Bronchial epithelial cell (primary cell): Measurements from ENCODE around the gene IL12B. TPM values are rescaled to one million over a fixed set of nuclear protein-coding genes. Genes with fewer than 3 reads are reported as not detected.
"Not testable (repeated sequence)": the region's sequence is repeated elsewhere in the genome, so short reads cannot be mapped to it uniquely, and the experiment has no call there.

Experiments used
- DNase-seq: peaks from one replicate; pipeline ENCODE4 v3.0.0-alpha.2; 2010; ENCODE audit warnings: low read depth
- FAIRE-seq: peaks from 2 replicates; lab custom pipeline; 2011; peaks lifted over from hg19 to GRCh38; lab: Jason Lieb, UNC
- H3K27me3 ChIP-seq: 2 replicates; pipeline ENCODE4 v1.5.1; 2011; ENCODE audit warnings: low read length; ENCODE audit not compliant: control insufficient read depth, insufficient read depth
- H3K36me3 ChIP-seq: 2 replicates; pipeline ENCODE4 v1.5.1; 2011; ENCODE audit warnings: low read length; ENCODE audit not compliant: control insufficient read depth, insufficient read depth
- H3K4me3 ChIP-seq: 2 replicates; pipeline ENCODE4 v1.5.1; 2011; ENCODE audit warnings: mild to moderate bottlenecking, low read depth, low read length, control low read depth
- CTCF ChIP-seq: IDR thresholded peaks from 2 replicates; pipeline ENCODE4 v1.5.1; 2011; ENCODE audit warnings: mild to moderate bottlenecking, moderate library complexity, low read length, control low read depth, inconsistent platforms; ENCODE audit not compliant: insufficient read depth, severe bottlenecking
- total RNA-seq: library from RNA; depleted of rRNA; stranded (reverse); fragments of >200 nt; gene quantifications from 2 replicates; pipeline ENCODE4 v1.2.1, GENCODE V29; 2014

The IL12B gene
- under 0.01 TPM in 1 of 2 replicates, not detected in the other for total RNA-seq

DNA sequence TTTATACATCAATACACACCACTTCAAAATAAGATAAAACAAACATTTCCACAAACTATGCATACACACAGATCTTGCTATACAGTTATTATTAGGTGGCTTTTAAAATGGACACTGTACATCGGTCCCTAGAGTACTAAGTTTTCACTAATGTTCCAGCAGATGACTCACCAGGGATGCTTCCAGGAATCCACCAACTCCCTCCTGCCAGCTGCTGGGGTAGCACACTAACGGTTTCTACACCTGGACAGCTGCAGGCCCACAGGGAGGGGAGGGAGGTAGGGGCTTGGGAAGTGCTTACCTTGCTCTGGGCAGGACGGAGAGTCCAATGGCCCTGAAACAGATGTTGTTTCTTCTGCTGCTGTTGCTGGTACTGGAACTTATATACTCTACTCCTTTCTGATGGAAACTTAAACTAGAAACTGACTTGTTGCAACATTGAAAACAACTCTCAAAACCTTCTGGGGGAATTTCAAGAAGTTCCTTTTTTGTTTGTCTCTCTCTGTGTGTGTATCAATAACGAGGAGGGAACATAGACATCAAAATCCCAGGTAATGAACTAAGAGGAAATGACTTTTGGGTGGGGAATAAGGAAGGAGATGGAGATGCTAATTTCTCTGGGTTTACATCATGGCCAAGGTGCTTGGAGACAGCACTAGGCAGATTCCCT, at the start of gene IL12B:
Gene IL12B, minus strand, starts transcription at position 357 of the 670 bp plus-strand sequence. CDS start 3,705 bp downstream, outside the sequence.
- Histone ChIP-seq H3K27me3 (no peaks in the 10 kb centered on the region), H3K4me3 (peak within 1 kb of the TSS; percentile 48), H3K36me3 (no peaks in the 10 kb centered on the region)
- TF ChIP-seq CTCF: no peak
- FAIRE-seq (no peak), DNase-seq (peak; percentile 29)

- FAIRE-seq (peak; percentile 23), DNase-seq (no peak)
- H3K27me3 ChIP-seq: no peaks in the 10 kb centered on the region
- H3K4me3 ChIP-seq: no peak overlapping the region
- no peaks in the 10 kb centered on the region for H3K36me3 ChIP-seq
- no peak for TF ChIP-seq CTCF
Observed at GRCh38 chr5:159377653-159378052, 47.4 kb upstream of the IL12B start.

DNA sequence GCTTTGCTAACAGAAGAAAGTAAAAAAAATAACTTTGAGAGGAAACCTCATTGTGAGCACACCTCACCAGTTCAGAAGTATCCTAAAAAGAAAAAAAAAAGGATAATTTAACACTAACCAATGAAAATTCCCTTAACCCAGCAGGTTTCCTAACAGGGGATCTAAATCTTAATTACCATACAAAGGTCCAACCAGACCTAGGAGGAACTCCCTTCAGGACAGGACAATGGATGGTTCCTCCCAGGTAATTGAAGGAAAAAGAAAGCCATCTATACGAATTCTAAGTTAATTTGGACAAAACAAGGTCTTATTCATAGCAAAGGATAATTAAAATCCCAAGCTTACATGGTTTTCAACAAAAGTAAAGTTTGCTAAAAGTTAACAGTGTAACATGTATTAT, 37.6 kb upstream of the IL12B start:
- FAIRE-seq, H3K36me3 ChIP-seq, H3K27me3 ChIP-seq, DNase-seq, H3K4me3 ChIP-seq: not testable (repeated sequence)

DNA sequence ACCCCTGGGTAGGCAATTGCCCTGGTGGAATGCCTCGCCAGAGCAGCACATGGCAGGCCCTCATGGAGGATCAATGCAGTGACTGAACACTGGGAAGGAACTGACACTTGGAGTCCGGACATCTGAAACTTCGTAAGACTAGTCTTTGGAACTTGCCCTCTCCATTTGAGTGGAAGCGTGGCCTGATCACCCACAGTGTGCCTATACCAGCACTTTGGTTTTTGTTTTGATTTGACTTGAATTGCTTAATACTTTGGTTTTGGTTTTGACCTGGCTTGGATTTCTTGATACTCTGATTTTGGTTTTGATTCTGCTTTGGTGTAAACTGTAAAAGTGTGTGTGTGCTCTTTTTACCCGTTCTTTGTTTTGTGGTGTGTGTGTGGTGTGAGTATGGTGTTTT, 36.5 kb upstream of the IL12B start:
- not testable (repeated sequence) for H3K36me3 ChIP-seq, DNase-seq, H3K27me3 ChIP-seq, FAIRE-seq, H3K4me3 ChIP-seq

DNA sequence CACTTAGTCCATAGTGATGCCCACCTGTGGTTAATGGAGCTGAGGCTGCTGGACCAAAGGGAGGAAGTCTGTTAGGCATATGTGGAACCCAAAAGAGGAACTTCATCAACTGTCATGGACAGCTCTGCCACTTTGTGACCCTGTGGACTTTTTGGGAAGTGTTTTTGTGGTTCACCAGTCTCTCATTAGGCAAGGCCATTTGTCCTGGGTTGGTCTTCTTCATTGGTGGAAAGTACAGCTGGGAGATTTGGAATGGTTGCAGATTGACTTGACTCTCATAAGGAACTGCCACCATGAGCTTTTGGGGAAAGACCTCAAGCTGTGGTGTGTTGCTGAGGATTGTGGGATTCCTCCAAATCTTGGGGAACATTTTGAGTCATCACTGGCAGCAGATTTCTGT, 31.9 kb upstream of the IL12B start:
- peak; percentile 88 for FAIRE-seq

GRCh38 chr5:159359871-159360270, 29.6 kb upstream of the IL12B start:
- H3K36me3 ChIP-seq, H3K27me3 ChIP-seq, H3K4me3 ChIP-seq, DNase-seq, FAIRE-seq: not testable (repeated sequence)

More for the DNA sequence above, 31.9 kb upstream of the IL12B start:
- no peaks in the 10 kb centered on the region for H3K36me3 ChIP-seq
- H3K27me3 ChIP-seq: no peaks in the 10 kb centered on the region
- no peak for TF ChIP-seq CTCF
- DNase-seq: no peak
- H3K4me3 ChIP-seq: no peak overlapping the region

DNA sequence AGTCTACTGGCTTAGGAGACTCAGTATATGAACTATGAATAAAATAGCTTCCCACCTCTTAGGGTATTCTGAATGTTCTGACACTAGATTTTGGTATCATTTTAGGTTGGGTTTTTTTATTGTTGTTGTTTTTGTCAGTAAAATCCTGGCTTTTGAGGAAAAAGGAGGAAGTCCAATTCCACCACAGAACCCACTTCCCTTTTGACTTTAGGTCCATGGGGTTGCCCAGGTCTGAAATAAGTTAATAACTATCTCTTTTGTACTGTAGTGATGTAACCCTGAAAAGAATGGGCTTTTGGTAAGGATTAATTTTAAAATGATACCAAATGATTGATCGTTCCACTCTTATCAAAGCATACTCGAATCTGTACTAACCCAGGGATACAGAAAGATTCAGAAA, 29.1 kb upstream of the IL12B start:
- no peak for FAIRE-seq
- DNase-seq: no peak
- no peak overlapping the region for H3K4me3 ChIP-seq
- H3K36me3 ChIP-seq: no peaks in the 10 kb centered on the region
- no peaks in the 10 kb centered on the region for H3K27me3 ChIP-seq
- TF ChIP-seq CTCF: no peak
